Muscle of leg (tissue), 11 donors: Measurements from ENCODE around the gene NEU2. TPM values are rescaled to one million over a fixed set of nuclear protein-coding genes. Genes with fewer than 3 reads are reported as not detected.

ENCODE experiments used
- DNase-seq: peaks from one replicate; pipeline ENCODE4 v3.0.0; 2013
- H3K27ac ChIP-seq: one replicate; pipeline ENCODE4 v1.5.1; 2013; ENCODE audit warnings: mild to moderate bottlenecking, low read length, control low read depth
- H3K27me3 ChIP-seq: one replicate; pipeline ENCODE4 v1.6.1; 2013; ENCODE audit warnings: low read length; ENCODE audit not compliant: control insufficient read depth, insufficient read depth
- H3K36me3 ChIP-seq: one replicate; pipeline ENCODE4 v1.6.1; 2013; ENCODE audit warnings: low read length; ENCODE audit not compliant: control insufficient read depth, insufficient read depth
- H3K4me1 ChIP-seq: one replicate; pipeline ENCODE4 v1.6.1; 2013; ENCODE audit warnings: low read length; ENCODE audit not compliant: control insufficient read depth, insufficient read depth
- H3K4me3 ChIP-seq: one replicate; pipeline ENCODE4 v1.5.1; 2013; ENCODE audit warnings: low read length, control low read depth
- H3K9me3 ChIP-seq: replicated peaks from 2 replicates; pipeline ENCODE4 v1.6.1; 2013; ENCODE audit warnings: low read depth, low read length; ENCODE audit not compliant: control insufficient read depth
- WGBS: methylation state at CpG from one replicate; pipeline ENCODE4 v1.1.5; 2013; ENCODE audit warnings: missing lambda C conversion rate; ENCODE audit not compliant: insufficient coverage; 5-methylcytosine and 5-hydroxymethylcytosine counted together
- polyA plus RNA-seq, 8 donors: library from polyadenylated mRNA; unstranded; fragments of 120-200 nt; gene quantifications; one replicate each; pipeline versions ENCODE4 v1.2.1 to v1.2.3, GENCODE V29; 2013; ENCODE audit warnings: inconsistent platforms in 1 of 8, low replicate concordance in 1 of 8; ENCODE audit not compliant: insufficient read length in 8 of 8, insufficient read depth in 1 of 8
- total RNA-seq: library from RNA; stranded (reverse); fragments of 120-200 nt; gene quantifications from one replicate; pipeline ENCODE4 v1.2.4, GENCODE V29; 2013

The NEU2 gene
- total and polyA plus RNA-seq, 9 donors: not detected

DNA sequence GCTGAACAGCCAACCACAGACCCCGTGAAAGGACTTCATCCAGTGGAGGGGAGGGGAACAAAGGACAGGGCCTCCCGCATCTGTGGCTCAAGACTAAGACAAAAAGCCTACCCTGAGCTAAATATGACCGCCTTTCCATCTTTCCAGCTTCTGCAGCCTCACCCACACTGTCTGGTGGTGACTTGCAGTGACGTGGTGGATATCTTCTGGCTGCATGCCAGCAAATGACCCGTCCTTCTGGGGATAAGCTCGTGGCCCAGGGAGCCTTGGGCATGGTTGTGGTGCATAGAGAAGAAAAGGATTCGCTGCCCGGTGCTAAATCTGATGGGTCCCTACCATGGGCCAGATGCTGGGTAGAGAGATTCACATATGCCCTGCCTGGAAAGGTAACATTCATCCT lies 10.7 kb upstream of the NEU2 start:
- WGBS: 71% methylated on average over 5 of the region's 8 CpGs
- H3K4me3 ChIP-seq: no peak overlapping the region

GRCh38 chr2:233022561-233022960 lies 9.9 kb upstream of the NEU2 start:
- H3K36me3 ChIP-seq: no peaks in the 10 kb centered on the region
- no peak for DNase-seq
- WGBS: 82% methylated on average over 6 of the region's 8 CpGs
- no peak overlapping the region for H3K27ac ChIP-seq
- H3K4me1 ChIP-seq: no peaks in the 10 kb centered on the region
- H3K4me3 ChIP-seq: no peak overlapping the region
- H3K27me3 ChIP-seq: no peaks in the 10 kb centered on the region
- H3K9me3 ChIP-seq: no peaks in the 10 kb centered on the region

More for the DNA sequence above, 10.7 kb upstream of the NEU2 start:
- Histone ChIP-seq H3K4me1 (no peaks in the 10 kb centered on the region), H3K27ac (no peak overlapping the region), H3K36me3 (no peaks in the 10 kb centered on the region), H3K27me3 (no peaks in the 10 kb centered on the region), H3K9me3 (no peaks in the 10 kb centered on the region)
- DNase-seq: no peak

DNA sequence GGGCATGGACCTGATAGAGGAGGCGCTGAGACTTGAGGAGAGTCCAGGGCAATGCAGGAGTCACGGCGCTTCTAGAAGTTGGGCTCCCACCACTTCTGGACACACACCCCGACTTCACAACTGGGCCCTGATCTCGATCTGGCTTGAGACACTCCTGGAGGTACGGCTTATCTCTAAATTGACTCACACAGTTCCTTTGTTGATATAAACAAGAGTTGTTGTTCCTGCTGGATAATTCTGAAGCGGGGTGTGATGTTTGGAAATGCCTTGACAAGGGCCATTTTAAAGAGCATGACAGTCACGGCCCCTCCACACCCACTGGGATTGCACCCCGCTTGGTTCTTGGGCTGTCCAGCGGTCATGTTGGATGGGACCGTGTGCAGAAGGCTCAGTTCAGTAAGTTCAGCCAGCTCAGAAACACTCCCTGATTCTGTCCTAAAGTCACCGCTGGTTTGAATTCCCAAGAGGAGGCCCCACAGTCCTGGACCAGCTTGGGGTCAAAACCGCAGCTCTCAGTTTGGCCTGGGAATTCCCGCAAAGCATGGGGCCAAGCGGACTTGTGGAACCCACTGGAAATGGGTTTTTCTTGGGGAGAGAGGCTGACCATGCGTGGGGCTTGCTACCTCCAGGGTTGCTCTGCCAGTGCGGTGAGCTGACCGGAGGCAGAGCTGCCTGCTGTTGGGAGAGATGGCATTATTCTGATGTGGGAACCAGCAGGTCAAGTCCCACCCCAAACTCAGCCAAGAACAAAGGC lies 9.3 kb upstream of the NEU2 start:
- no peak for DNase-seq
- 82% methylated on average over 11 of the region's 18 CpGs for WGBS
- no peaks in the 10 kb centered on the region for H3K27me3 ChIP-seq

DNA sequence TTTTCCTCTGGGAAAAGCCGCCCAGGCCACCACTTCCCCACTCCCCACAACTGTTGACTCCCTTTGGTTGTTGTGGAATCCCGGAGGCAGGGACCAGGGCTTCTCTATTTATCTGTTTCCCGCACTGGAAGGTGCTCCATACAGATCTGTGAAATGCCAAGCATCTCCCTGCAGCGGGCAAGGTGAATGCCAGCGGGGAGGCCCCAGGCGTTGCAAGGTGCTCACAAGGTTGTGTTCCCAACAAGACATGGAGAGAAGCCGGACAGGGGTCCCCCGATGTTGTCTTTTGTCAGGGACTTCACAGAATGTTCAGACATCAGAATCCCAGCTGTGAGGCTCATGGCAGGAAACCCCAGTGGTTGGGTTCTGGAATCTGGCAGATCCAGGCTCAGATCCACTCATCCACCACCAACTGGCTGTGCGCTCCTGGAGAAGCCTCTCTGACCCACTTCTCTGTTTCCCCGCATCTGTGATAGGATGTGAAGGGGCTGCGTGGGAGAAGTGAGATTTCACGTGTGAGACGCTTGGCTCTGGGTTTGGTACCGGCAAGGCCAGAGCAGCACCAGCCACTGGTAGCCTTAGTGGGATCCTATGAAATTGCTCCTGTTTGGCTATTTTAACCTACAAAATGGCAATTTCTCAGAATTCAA lies 8.6 kb upstream of the NEU2 start:
- no peaks in the 10 kb centered on the region for H3K9me3 ChIP-seq
- H3K4me1 ChIP-seq: no peaks in the 10 kb centered on the region
- no peak for DNase-seq
- H3K4me3 ChIP-seq: no peak overlapping the region
- H3K36me3 ChIP-seq: no peaks in the 10 kb centered on the region
- H3K27ac ChIP-seq: no peak overlapping the region
- no peaks in the 10 kb centered on the region for H3K27me3 ChIP-seq
- WGBS: 86% methylated on average over 9 of the region's 14 CpGs

More for the DNA sequence above, 9.3 kb upstream of the NEU2 start:
- Histone ChIP-seq H3K4me1 (no peaks in the 10 kb centered on the region), H3K9me3 (no peaks in the 10 kb centered on the region), H3K27ac (no peak overlapping the region), H3K4me3 (no peak overlapping the region), H3K36me3 (no peaks in the 10 kb centered on the region)

GRCh38 chr2:233025706-233026105 lies 6.8 kb upstream of the NEU2 start:
- H3K9me3 ChIP-seq: no peaks in the 10 kb centered on the region
- H3K27ac ChIP-seq: no peak overlapping the region
- no peaks in the 10 kb centered on the region for H3K36me3 ChIP-seq
- no peaks in the 10 kb centered on the region for H3K4me1 ChIP-seq
- no peak for DNase-seq
- H3K27me3 ChIP-seq: no peaks in the 10 kb centered on the region
- 100% methylated on average over 1 of the region's 7 CpGs for WGBS
- no peak overlapping the region for H3K4me3 ChIP-seq

GRCh38 chr2:233026198-233026813 lies 6.2 kb upstream of the NEU2 start:
- DNase-seq: no peak
- WGBS: 47% methylated on average over 3 of the region's 4 CpGs
- H3K27me3 ChIP-seq: no peaks in the 10 kb centered on the region
- no peaks in the 10 kb centered on the region for H3K9me3 ChIP-seq
- H3K36me3 ChIP-seq: no peaks in the 10 kb centered on the region
- no peak overlapping the region for H3K4me3 ChIP-seq
- H3K4me1 ChIP-seq: peaks cover under 1% of the 10 kb centered on the region
- no peak overlapping the region for H3K27ac ChIP-seq

- WGBS: 93% methylated on average over 7 of the region's 9 CpGs
- no peak overlapping the region for H3K27ac ChIP-seq
- H3K36me3 ChIP-seq: no peaks in the 10 kb centered on the region
- no peaks in the 10 kb centered on the region for H3K9me3 ChIP-seq
- peaks cover 14% of the 10 kb centered on the region for H3K4me1 ChIP-seq
- DNase-seq: no peak
- H3K27me3 ChIP-seq: no peaks in the 10 kb centered on the region
- H3K4me3 ChIP-seq: no peak overlapping the region
Measured at GRCh38 chr2:233029321-233029720, 3.2 kb upstream of the NEU2 start.

GRCh38 chr2:233031556-233032500 lies 644 bp upstream of the NEU2 start:
- Histone ChIP-seq H3K36me3 (no peaks in the 10 kb centered on the region), H3K9me3 (no peaks in the 10 kb centered on the region), H3K27me3 (no peaks in the 10 kb centered on the region), H3K27ac (peak overlapping the region; percentile 20), H3K4me3 (no peak overlapping the region), H3K4me1 (peaks cover 14% of the 10 kb centered on the region)
- 49% methylated on average over 20 of the region's 27 CpGs for WGBS
- no peak for DNase-seq

GRCh38 chr2:233033672-233034071 lies 1.2 kb downstream of the NEU2 start:
- Histone ChIP-seq H3K9me3 (no peaks in the 10 kb centered on the region), H3K27me3 (no peaks in the 10 kb centered on the region), H3K4me1 (peaks cover 14% of the 10 kb centered on the region), H3K27ac (no peak overlapping the region), H3K36me3 (no peaks in the 10 kb centered on the region), H3K4me3 (no peak overlapping the region)
- DNase-seq: no peak
- 92% methylated on average over 4 of the region's 9 CpGs for WGBS
